ENCODE data around the gene CMTM2. TPM values are rescaled to one million over a fixed set of nuclear protein-coding genes. Genes with fewer than 3 reads are reported as not detected.

The CMTM2 gene
- total RNA-seq, 2 donors from 2014 or later, result not detected

- no peaks in the 10 kb centered on the region for H3K9me3 Mint-ChIP-seq
- no peak overlapping the region for H3K4me3 ChIP-seq (ENCODE audit: low read length)
- H3K9ac ChIP-seq (ENCODE audit: extremely low read depth, low read length, poor library complexity, severe bottlenecking), result no peak overlapping the region
- H3K4me1 ChIP-seq (ENCODE audit: control insufficient read depth, insufficient read depth, low read length), result peaks cover 5% of the 10 kb centered on the region
- no peak for DNase-seq
- no peaks in the 10 kb centered on the region for H3K36me3 ChIP-seq (ENCODE audit: control insufficient read depth, insufficient read depth, low read length)
- no peaks in the 10 kb centered on the region for H3K27me3 Mint-ChIP-seq (ENCODE audit: insufficient read depth)
- no peaks in the 10 kb centered on the region for H3K27me3 ChIP-seq (ENCODE audit: control insufficient read depth, insufficient read depth, low read length, poor library complexity, severe bottlenecking)
- no peak overlapping the region for H3K27ac Mint-ChIP-seq
- H3K36me3 Mint-ChIP-seq (ENCODE audit: low read depth), result peaks cover 2% of the 10 kb centered on the region
- H3K27ac ChIP-seq (ENCODE audit: low read depth, low read length), result no peak overlapping the region
- H3K4me1 Mint-ChIP-seq, result peaks cover 11% of the 10 kb centered on the region
- WGBS, 2 experiments (ENCODE audit: insufficient coverage in 1 of 2, insufficient read length in 1 of 2), result 89 to 98% methylated on average over 2 to 3 of the region's 3 CpGs
- TF ChIP-seq CTCF (conservative IDR thresholded peaks at IDR 0.05), result no peak
- no peak overlapping the region for H3K4me3 Mint-ChIP-seq
- H3K9me3 ChIP-seq (ENCODE audit: control insufficient read depth, low read length), result no peaks in the 10 kb centered on the region
Measured at GRCh38 chr16:66539623-66540469, 39.4 kb upstream of the CMTM2 start.

- Mint-ChIP-seq H3K9me3 (no peaks in the 10 kb centered on the region), H3K27me3 (ENCODE audit: insufficient read depth) (no peaks in the 10 kb centered on the region), H3K4me1 (peaks cover 11% of the 10 kb centered on the region), H3K4me3 (no peak overlapping the region), H3K27ac (peak overlapping the region; percentile 13), H3K36me3 (ENCODE audit: low read depth) (peaks cover 2% of the 10 kb centered on the region)
- no peak overlapping the region for H3K9ac ChIP-seq (ENCODE audit: extremely low read depth, low read length, poor library complexity, severe bottlenecking)
- no peak for TF ChIP-seq CTCF (conservative IDR thresholded peaks at IDR 0.05)
- no peaks in the 10 kb centered on the region for H3K36me3 ChIP-seq (ENCODE audit: control insufficient read depth, insufficient read depth, low read length)
- H3K27me3 ChIP-seq (ENCODE audit: control insufficient read depth, insufficient read depth, low read length, poor library complexity, severe bottlenecking), result no peaks in the 10 kb centered on the region
- no peak overlapping the region for H3K4me3 ChIP-seq (ENCODE audit: low read length)
- H3K27ac ChIP-seq (ENCODE audit: low read depth, low read length), result no peak overlapping the region
- peaks cover 5% of the 10 kb centered on the region for H3K4me1 ChIP-seq (ENCODE audit: control insufficient read depth, insufficient read depth, low read length)
- WGBS, 2 experiments (ENCODE audit: insufficient coverage in 1 of 2, insufficient read length in 1 of 2), result 85 to 87% methylated on average over 14 to 18 of the region's 18 CpGs
- H3K9me3 ChIP-seq (ENCODE audit: control insufficient read depth, low read length), result no peaks in the 10 kb centered on the region
- DNase-seq, result peak; percentile 48
Measured at GRCh38 chr16:66541388-66542355, 37.6 kb upstream of the CMTM2 start.

GRCh38 chr16:66542396-66542795 lies 36.9 kb upstream of the CMTM2 start:
- Histone ChIP-seq H3K4me1 (ENCODE audit: control insufficient read depth, insufficient read depth, low read length) (peaks cover 5% of the 10 kb centered on the region), H3K27me3 (ENCODE audit: control insufficient read depth, insufficient read depth, low read length, poor library complexity, severe bottlenecking) (no peaks in the 10 kb centered on the region), H3K9me3 (ENCODE audit: control insufficient read depth, low read length) (no peaks in the 10 kb centered on the region), H3K27ac (ENCODE audit: low read depth, low read length) (no peak overlapping the region), H3K4me3 (ENCODE audit: low read length) (no peak overlapping the region), H3K36me3 (ENCODE audit: control insufficient read depth, insufficient read depth, low read length) (no peaks in the 10 kb centered on the region), H3K9ac (ENCODE audit: extremely low read depth, low read length, poor library complexity, severe bottlenecking) (no peak overlapping the region)
- no peak for TF ChIP-seq CTCF (conservative IDR thresholded peaks at IDR 0.05)
- no peak overlapping the region for H3K4me3 Mint-ChIP-seq
- H3K9me3 Mint-ChIP-seq, result no peaks in the 10 kb centered on the region
- H3K36me3 Mint-ChIP-seq (ENCODE audit: low read depth), result peaks cover 2% of the 10 kb centered on the region
- H3K27ac Mint-ChIP-seq, result peak overlapping the region; percentile 13
- DNase-seq, result peak; percentile 54
- WGBS, 2 experiments (ENCODE audit: insufficient coverage in 1 of 2, insufficient read length in 1 of 2), result 89 to 93% methylated on average over 3 of the region's 3 CpGs
- H3K27me3 Mint-ChIP-seq (ENCODE audit: insufficient read depth), result no peaks in the 10 kb centered on the region
- H3K4me1 Mint-ChIP-seq, result peaks cover 11% of the 10 kb centered on the region

Measured in endodermal cell (in vitro differentiated cells).